IMR-90 (cell line): ENCODE results near the gene DIP2C.

ENCODE experiments used
- BHLHE40 ChIP-seq: fragments of 150-350 bp; IDR thresholded peaks from 2 replicates; pipeline ENCODE4 v1.6.1; 2016; ENCODE audit warnings: mild to moderate bottlenecking, low read depth, low read length
- MXI1 ChIP-seq: IDR thresholded peaks from 2 replicates; pipeline ENCODE4 v1.6.1; 2012; ENCODE audit warnings: low read depth, mild to moderate bottlenecking, low read length, moderate library complexity, borderline replicate concordance
- SMC3 ChIP-seq: fragments of 150-350 bp; IDR thresholded peaks from 2 replicates; pipeline ENCODE4 v1.6.1; 2016; ENCODE audit warnings: low read depth, mild to moderate bottlenecking, antibody characterized with exemption, low read length, moderate library complexity
- TF ChIP-seq, protein P1 (sequence below): conservative IDR thresholded peaks from 2 replicates; pipeline ENCODE4 v1.5.1; 2012; ENCODE audit warnings: mild to moderate bottlenecking, low read depth, low read length, improper control_type of control experiment

DNA sequence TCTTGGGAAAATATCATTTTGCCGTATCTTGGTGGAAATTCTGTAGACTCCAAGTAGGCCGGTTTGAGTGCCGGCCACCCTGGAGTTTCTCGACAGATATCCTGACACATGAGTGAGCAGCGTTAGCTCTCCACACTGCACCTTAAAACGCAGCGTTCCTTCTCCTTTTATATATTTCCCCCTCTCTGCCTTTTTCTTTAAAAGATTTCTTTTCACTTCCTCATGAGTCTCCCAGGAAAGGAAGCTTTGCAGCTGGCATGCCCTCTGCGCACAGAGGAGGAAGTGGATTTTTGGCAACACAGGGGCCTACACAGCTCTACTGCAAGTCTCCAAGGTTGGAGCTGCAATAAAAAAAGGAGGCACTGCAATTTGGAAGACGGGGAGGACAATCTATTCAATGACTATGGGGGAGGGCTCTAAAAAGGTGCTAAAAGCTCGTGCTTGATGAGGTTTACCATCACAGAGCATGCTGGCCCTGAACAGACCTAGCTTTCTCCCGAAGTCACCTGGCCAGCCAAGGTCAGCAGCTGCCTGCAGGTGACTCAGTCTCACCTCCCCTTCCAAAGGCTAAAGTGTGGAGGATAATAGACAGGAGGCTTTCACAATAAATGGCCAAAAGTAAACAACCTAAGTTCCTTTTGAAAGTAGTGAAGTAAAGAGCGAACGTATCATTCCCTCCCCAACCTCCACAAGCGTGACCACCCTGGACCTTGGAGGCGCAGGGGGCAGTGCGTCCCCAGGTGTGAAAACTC is 301.4 kb downstream of the DIP2C start:
- TF ChIP-seq MXI1 (no peak), BHLHE40 (no peak), SMC3 (no peak)
- TF ChIP-seq, protein P1, sequence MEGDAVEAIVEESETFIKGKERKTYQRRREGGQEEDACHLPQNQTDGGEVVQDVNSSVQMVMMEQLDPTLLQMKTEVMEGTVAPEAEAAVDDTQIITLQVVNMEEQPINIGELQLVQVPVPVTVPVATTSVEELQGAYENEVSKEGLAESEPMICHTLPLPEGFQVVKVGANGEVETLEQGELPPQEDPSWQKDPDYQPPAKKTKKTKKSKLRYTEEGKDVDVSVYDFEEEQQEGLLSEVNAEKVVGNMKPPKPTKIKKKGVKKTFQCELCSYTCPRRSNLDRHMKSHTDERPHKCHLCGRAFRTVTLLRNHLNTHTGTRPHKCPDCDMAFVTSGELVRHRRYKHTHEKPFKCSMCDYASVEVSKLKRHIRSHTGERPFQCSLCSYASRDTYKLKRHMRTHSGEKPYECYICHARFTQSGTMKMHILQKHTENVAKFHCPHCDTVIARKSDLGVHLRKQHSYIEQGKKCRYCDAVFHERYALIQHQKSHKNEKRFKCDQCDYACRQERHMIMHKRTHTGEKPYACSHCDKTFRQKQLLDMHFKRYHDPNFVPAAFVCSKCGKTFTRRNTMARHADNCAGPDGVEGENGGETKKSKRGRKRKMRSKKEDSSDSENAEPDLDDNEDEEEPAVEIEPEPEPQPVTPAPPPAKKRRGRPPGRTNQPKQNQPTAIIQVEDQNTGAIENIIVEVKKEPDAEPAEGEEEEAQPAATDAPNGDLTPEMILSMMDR, result no peak
